RCC 7860 (cell line): ENCODE data around the gene PAQR8.
A peak's percentile ranks its signal among the peaks of the same experiment; 100 is the strongest.
"Not testable (repeated sequence)": the region's sequence is repeated elsewhere in the genome, so short reads cannot be mapped to it uniquely, and the experiment has no call there.

Experiments used
- DNase-seq: peaks from one replicate; pipeline ENCODE4 v3.0.0-alpha.2; 2015; ENCODE audit warnings: low spot score
- FAIRE-seq: peaks from 2 replicates; lab custom pipeline; 2012; peaks lifted over from hg19 to GRCh38; lab: Jason Lieb, UNC

The PAQR8 gene

DNA sequence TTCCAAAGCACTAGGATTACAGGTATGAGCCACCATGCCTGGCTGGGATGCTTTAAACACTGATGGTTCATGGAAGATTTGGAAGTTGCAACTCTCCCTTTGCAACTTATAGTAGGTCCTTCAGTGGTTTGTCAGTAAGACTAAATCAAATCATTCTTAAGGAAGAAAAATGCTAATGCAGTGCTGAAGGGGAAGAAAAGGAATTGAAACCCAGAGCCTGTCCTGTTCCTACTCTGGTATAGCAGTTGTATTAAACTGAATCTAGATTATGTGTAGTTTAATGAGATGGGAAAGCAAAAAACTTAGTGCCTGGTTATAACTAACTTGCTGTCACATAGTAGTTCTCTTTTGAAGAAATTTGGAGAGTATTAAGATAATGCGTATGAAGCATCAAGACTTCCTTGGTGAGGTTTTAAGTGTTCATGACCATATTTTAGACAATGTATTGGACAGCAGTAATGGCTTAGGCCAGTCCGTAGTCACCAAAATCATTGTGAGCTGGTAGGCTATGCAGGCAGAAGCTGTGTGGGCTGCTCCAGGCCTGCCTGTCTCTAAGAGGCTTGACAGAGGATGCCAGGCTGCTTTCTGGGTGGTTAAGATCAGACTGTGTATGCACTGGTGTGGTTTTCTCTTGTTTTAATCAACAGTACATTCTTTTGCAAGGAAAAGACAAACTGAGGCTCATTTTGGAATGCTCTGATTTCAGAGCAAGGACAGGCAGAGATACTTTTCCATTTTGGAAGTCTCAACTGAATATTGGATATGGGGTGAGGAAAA, 14.0 kb downstream of the PAQR8 start:
- DNase-seq (no peak), FAIRE-seq (no peak)

DNA sequence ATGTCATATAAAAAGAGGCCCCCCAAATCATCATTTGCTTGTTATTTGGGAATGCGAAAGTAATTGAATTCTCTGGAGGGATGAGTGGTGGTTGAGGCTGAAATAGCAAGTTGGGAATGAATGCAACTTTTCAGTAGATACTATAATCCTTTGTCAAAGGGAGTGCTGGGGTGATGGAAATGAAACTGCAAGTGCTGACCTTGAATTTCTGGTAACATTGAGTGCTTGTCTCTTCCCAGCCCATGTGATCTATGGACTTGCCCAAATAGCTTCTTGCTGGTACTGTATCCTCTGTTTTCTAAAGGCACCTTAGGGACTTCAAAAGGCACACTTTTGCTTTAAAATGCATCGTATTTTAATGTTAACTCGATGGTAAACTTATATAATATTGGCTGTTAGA, 14.8 kb downstream of the PAQR8 start:
- DNase-seq (no peak), FAIRE-seq (no peak)

DNA sequence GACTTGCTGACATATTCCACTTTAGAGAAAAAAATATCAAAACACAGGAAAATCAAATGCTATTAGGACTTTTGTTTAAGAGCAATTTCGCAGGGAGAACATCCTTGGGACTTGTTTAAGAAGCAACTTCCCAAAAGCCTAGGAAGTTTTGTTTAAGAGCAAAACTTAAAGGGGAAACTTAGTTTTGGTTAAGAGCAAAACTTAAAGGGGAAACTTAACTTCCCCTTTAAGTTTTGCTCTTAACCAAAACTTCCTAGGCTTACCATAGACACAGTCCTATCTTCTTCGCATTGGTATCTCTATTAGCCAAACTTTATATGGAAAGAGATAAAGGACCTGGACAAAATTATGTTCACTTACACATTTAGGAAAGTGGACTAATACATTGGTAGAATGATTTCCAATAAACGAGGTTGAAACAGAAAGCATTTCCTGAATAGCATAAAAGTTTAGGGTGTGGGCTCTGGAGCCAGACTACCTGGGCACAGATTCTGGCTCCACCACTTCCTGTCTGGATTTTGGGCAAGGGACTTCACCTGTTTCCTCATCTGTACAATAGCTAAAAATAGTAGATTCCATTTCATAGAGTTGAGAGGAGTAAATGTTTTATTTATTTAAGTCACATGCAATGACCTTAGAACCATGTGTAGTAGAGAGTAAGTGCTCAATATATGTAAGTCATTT, 15.7 kb downstream of the PAQR8 start:
- DNase-seq: no peak
- FAIRE-seq: no peak

DNA sequence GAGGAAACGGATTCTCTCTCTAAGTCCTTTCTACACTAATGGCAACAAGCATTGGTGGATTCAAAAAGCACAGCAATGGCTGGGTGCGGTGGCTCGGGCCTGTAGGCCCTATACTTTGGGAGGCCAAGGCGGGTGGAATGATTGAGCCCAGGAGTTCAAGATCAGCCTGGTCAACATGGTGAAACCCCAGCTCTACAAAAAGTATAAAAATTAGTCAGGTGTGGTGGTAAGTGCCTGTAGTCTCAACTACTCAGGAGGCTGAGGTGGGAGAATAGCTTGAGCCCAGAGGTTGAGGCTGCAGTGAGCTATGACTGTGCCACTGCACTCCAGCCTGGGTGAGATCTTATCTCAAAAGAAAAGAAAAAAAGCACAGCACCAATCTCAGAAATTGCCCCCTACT, 19.3 kb downstream of the PAQR8 start:
- DNase-seq (no peak), FAIRE-seq (no peak)

GRCh38 chr6:52384145-52384766, 22.3 kb downstream of the PAQR8 start:
- FAIRE-seq: no peak
- DNase-seq: no peak

- no peak for FAIRE-seq
- no peak for DNase-seq
Measured at GRCh38 chr6:52385074-52385473, 23.1 kb downstream of the PAQR8 start.

GRCh38 chr6:52388119-52388518, 26.2 kb downstream of the PAQR8 start:
- DNase-seq, FAIRE-seq: not testable (repeated sequence)

GRCh38 chr6:52388790-52389189, 26.8 kb downstream of the PAQR8 start:
- DNase-seq: no peak
- no peak for FAIRE-seq

DNA sequence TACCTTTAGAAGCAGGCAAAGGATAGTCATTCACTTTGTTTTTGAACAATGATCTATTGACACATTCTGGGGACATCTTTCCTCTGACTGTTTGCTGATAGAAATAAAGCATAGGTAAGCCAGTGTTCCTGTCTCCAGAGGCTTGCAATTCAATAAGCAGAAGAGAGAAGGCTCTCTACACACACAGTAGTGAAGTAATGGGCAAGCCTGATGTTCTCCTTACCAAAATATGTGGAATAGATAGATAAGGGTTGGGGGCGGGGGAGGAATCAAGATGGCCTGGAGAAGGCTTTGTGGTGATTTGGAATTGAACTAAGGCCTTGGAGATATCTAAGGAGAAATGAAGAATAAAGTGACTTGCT, 27.3 kb downstream of the PAQR8 start:
- DNase-seq: no peak
- FAIRE-seq: no peak

DNA sequence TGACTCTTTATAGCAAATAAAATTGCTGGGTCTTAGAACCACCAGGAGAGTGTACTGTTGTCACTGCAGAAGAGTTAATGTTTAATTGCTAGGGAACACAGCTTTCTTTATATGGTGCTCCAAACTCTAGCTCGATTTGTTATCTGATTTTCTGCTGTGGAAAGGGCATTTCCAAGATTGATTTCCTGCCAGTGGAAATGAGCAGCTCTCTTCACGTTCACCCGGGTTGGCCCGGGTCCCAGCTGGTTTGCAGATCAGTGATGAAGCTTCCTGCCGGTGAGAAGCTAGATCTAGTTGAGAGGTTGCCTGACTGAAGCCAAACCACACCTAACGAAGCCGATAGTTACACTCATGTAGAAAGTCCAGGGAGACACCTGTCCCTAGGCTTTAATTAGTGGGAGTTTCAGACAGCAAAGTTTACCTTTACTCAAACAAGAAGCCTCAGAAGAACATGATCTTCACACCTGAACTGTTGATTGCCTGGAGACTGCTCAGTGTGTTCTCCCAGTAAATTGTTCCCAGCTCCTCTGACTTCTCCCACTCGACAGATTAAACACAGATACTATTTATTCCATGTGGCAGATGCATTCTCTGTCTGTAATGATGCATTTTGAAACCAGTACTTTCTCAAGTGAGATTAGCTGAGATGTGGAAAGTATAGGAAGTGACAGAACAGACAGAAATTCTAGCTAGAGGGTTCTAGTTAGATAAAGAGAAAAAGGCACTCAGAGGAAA, 27.8 kb downstream of the PAQR8 start:
- FAIRE-seq (peak; percentile 86), DNase-seq (peak; percentile 82)

GRCh38 chr6:52390361-52390727, 28.4 kb downstream of the PAQR8 start:
- DNase-seq: peak; percentile 62
- peak; percentile 75 for FAIRE-seq

DNA sequence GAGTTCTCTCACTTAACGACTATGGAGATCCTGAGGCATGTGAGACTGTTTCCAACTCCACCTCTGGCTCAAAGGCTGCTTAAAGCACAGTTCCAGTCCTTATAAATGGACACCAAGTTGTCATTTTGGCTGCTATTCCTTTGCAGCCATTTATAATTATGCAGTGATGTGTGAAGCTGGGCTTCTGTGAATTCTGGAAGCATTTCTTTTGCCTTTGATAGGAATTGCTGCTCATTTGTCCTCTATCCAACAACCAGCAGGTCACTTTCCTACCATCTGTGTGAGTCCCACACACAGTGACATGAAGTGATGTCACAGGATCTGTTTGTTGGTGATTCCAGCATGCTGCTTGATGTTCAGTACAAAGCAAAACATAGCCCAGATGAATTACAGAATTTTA, 29.6 kb downstream of the PAQR8 start:
- FAIRE-seq: no peak

GRCh38 chr6:52392944-52393343, 31.0 kb downstream of the PAQR8 start:
- no peak for FAIRE-seq
- no peak for DNase-seq

More for the DNA sequence above, 29.6 kb downstream of the PAQR8 start:
- DNase-seq: no peak

DNA sequence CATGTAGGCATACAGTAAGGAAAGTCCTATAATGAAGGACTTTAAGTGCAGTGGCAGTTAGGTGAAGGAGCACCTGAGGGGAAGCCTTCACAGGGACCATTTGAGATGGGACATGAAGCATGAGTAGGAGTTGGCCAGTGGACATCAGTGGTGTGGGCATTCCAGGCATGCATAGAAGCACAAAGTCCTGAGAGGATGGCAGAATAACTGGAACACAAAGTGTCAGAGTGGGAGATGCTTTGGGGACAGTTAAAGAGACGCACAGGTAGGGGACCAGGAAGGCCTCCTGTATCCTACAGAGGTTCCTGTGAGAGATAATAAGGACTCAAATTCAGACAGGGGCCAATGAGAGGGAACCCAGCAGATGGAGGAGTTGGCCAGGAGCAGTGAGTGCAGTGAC, 31.8 kb downstream of the PAQR8 start:
- FAIRE-seq: no peak
- DNase-seq: no peak

GRCh38 chr6:52394251-52394666, 32.3 kb downstream of the PAQR8 start:
- DNase-seq: no peak
- no peak for FAIRE-seq

GRCh38 chr6:52395969-52396368, 34.0 kb downstream of the PAQR8 start:
- no peak for DNase-seq
- no peak for FAIRE-seq

DNA sequence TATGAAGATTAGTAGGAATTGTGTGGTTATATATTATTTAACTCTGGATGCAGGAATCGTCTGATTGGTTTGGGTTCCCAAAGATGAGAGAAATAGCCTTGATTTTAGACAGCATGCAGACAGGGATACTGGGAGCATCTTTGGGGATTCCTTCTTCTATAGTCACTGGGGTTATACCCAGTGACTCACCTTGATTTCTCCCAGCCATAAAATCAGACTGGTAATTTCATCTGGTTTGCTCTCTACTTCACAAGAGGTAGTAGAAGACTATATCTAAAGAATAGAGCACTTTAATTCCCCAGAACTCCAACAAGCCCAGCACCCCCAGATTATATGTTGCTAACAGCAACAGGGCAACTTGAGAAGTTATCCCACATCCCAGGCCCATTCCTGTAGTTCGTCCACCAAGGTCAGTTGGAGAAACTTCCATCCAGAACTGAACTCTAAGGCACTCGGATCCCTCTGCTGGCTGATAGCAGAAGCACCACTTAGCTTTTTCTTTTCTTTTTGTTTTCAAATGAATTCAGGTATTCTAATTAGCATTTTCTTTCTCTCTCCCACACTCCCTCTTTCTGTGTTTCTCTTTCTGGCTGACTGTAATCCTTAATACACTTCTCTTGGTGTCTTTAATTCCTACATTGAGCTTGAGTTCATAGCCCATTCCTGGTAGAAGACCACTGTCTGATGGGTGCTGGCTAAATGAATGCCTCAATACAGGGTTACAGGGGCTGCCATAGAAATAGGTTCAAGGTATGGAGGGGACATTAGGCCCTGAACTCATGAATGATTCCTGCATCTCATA, 37.8 kb downstream of the PAQR8 start:
- DNase-seq (peak; percentile 45), FAIRE-seq (no peak)

DNA sequence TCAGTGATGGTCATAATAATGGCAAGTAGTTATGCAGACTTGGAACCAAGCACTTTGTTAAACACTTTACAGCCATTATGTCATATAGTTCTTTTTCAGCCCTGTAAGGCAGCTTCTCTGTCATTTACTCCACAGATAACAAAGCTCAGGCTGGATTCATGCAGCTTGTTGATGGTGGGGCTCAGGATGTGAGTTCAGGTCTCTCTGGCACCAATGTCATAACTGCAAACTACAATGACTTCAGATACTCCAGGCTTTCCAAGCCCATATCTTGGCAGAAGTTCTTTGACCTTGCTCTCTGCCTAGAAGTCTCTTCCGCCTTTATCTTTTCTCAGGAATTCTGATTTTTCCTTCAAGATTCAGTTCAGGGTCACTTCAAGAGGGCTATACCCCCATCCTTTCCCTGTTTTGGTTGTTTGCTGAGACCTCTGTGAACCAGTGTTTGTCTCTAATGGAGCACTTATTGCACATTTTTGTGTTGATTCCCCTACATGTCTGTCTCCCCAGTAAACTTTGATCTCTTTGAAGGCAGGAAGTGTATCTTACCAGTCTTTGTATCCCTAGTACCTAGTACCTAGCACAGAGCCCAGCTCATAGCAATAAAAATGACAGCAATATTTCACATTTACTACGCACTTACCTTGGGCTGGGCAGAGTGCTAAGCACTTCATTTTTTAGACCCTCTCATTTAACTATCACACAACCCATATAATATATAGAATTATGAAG, 38.5 kb downstream of the PAQR8 start:
- no peak for DNase-seq
- no peak for FAIRE-seq

DNA sequence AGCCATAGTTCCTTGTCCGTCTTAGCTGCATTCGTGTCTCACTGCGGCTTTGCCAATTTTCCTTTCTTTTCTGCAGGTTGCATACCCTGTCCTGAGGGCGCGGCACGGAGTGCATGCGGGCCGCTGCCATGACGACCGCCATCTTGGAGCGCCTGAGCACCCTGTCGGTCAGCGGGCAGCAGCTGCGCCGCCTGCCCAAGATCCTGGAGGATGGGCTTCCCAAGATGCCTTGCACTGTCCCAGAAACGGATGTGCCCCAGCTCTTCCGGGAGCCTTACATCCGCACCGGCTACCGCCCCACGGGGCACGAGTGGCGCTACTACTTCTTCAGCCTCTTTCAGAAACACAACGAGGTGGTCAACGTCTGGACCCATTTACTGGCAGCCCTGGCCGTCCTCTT, 41.1 kb downstream of the PAQR8 start:
- FAIRE-seq (no peak), DNase-seq (no peak)

DNA sequence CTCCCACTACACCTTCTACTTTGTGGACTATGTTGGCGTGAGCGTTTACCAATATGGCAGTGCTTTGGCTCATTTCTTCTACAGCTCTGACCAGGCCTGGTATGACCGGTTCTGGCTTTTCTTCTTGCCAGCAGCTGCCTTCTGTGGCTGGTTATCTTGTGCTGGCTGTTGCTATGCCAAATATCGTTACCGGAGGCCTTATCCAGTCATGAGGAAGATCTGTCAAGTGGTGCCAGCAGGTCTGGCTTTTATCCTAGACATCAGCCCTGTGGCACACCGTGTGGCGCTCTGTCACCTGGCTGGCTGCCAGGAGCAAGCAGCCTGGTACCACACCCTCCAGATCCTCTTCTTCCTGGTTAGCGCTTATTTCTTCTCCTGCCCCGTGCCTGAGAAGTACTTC, 41.7 kb downstream of the PAQR8 start:
- DNase-seq (no peak), FAIRE-seq (no peak)
